Retinal pigment epithelial cell (primary cell): ENCODE measurements around the gene SFMBT2.

Experiments used
- DNase-seq: peaks from one replicate; pipeline ENCODE4 v3.0.0-alpha.2; 2010; ENCODE audit warnings: low read depth
- H3K4me3 ChIP-seq: 2 replicates; pipeline ENCODE4 v1.5.1; 2011; ENCODE audit warnings: mild to moderate bottlenecking, low read length, control low read depth, moderate library complexity
- CTCF ChIP-seq: conservative IDR thresholded peaks from 2 replicates; pipeline ENCODE4 v1.5.1; 2011; ENCODE audit warnings: low read depth, low read length, control low read depth, inconsistent platforms

SFMBT2 gene

GRCh38 chr10:7444551-7445121 is 33.8 kb upstream of the SFMBT2 start:
- TF ChIP-seq CTCF = no peak
- no peak overlapping the region for H3K4me3 ChIP-seq
- DNase-seq = no peak

- no peak for TF ChIP-seq CTCF
- no peak overlapping the region for H3K4me3 ChIP-seq
- no peak for DNase-seq
These were observed 32.2 kb upstream of the SFMBT2 start for GRCh38 chr10:7443036-7443435.

GRCh38 chr10:7441403-7442147 is 30.7 kb upstream of the SFMBT2 start:
- no peak for TF ChIP-seq CTCF
- no peak overlapping the region for H3K4me3 ChIP-seq
- no peak for DNase-seq

- H3K4me3 ChIP-seq = no peak overlapping the region
- TF ChIP-seq CTCF = no peak
These were observed 28.9 kb upstream of the SFMBT2 start for GRCh38 chr10:7439696-7440095.

GRCh38 chr10:7438196-7438986 is 27.6 kb upstream of the SFMBT2 start:
- no peak for TF ChIP-seq CTCF
- DNase-seq = no peak

More at GRCh38 chr10:7439696-7440095, 28.9 kb upstream of the SFMBT2 start:
- no peak for DNase-seq

GRCh38 chr10:7436490-7437100 is 25.8 kb upstream of the SFMBT2 start:
- H3K4me3 ChIP-seq = no peak overlapping the region
- DNase-seq = no peak
- no peak for TF ChIP-seq CTCF

More at GRCh38 chr10:7438196-7438986, 27.6 kb upstream of the SFMBT2 start:
- no peak overlapping the region for H3K4me3 ChIP-seq
